Mesendoderm (in vitro differentiated cells): ENCODE data around the gene SMIM9.
"Not testable (repeated sequence)": the region's sequence is repeated elsewhere in the genome, so short reads cannot be mapped to it uniquely, and the experiment has no call there.

Experiments
- DNase-seq: peaks from one replicate; pipeline ENCODE4 v3.0.0; 2013
- H2AK5ac ChIP-seq: 2 replicates; pipeline ENCODE4 v1.6.1; 2013; ENCODE audit warnings: low read length, inconsistent platforms
- H2BK120ac ChIP-seq: 2 replicates; pipeline ENCODE4 v1.6.1; 2013; ENCODE audit warnings: low read depth, mild to moderate bottlenecking, low read length, moderate library complexity, mixed read lengths
- H2BK15ac ChIP-seq: replicated peaks from 2 replicates; pipeline ENCODE4 v1.6.1; 2013; ENCODE audit warnings: low read depth, mild to moderate bottlenecking, moderate library complexity
- H2BK5ac ChIP-seq: 2 replicates; pipeline ENCODE4 v1.6.1; 2013; ENCODE audit warnings: low read length, inconsistent platforms
- H3K18ac ChIP-seq: 2 replicates; pipeline ENCODE4 v1.6.1; 2013; ENCODE audit warnings: mild to moderate bottlenecking, low read length, mixed read lengths
- H3K23ac ChIP-seq: one replicate; pipeline ENCODE4 v1.6.1; 2013; ENCODE audit warnings: low read length
- H3K27ac ChIP-seq: 2 replicates; pipeline ENCODE4 v1.5.1; 2013; ENCODE audit warnings: low read depth, mild to moderate bottlenecking, inconsistent platforms, low read length, moderate library complexity
- H3K27me3 ChIP-seq: 2 replicates; pipeline ENCODE4 v1.6.1; 2013; ENCODE audit warnings: low read length, control low read depth, mild to moderate bottlenecking, inconsistent platforms; ENCODE audit not compliant: insufficient read depth, poor library complexity
- H3K36me3 ChIP-seq: 2 replicates; pipeline ENCODE4 v1.6.1; 2013; ENCODE audit warnings: low read length, inconsistent platforms; ENCODE audit not compliant: control insufficient read depth, insufficient read depth
- H3K4ac ChIP-seq: one replicate; pipeline ENCODE4 v1.6.1; 2013; ENCODE audit warnings: low read depth, mild to moderate bottlenecking, low read length, moderate library complexity
- H3K4me1 ChIP-seq: 2 replicates; pipeline ENCODE4 v1.6.1; 2013; ENCODE audit warnings: low read depth, low read length, inconsistent platforms; ENCODE audit not compliant: control insufficient read depth
- H3K4me2 ChIP-seq: 2 replicates; pipeline ENCODE4 v1.6.1; 2013; ENCODE audit warnings: low read length
- H3K4me3 ChIP-seq: 2 replicates; pipeline ENCODE4 v1.5.1; 2013; ENCODE audit warnings: mild to moderate bottlenecking, low read length
- H3K56ac ChIP-seq: one replicate; pipeline ENCODE4 v1.6.1; 2013; ENCODE audit warnings: low read length
- H3K79me1 ChIP-seq: 2 replicates; pipeline ENCODE4 v1.6.1; 2013; ENCODE audit warnings: low read length, inconsistent platforms
- H3K79me2 ChIP-seq: 2 replicates; pipeline ENCODE4 v1.6.1; 2013; ENCODE audit warnings: mild to moderate bottlenecking, low read length; ENCODE audit not compliant: control insufficient read depth, insufficient read depth
- H3K9ac ChIP-seq: 2 replicates; pipeline ENCODE4 v1.6.1; 2013; ENCODE audit warnings: low read length, inconsistent platforms
- H4K5ac ChIP-seq: one replicate; pipeline ENCODE4 v1.6.1; 2013; ENCODE audit warnings: low read length
- H4K8ac ChIP-seq: one replicate; pipeline ENCODE4 v1.6.1; 2013; ENCODE audit warnings: low read depth, mild to moderate bottlenecking, control low read depth, low read length, moderate library complexity
- WGBS: extraction: QIAGEN DNeasy Blood & Tissue Kit; methylation state at CpG from one replicate; pipeline ENCODE4 v1.1.7; 2013; ENCODE audit warnings: low lambda C conversion rate, missing lambda C conversion rate; ENCODE audit not compliant: insufficient coverage; ENCODE audit errors: extremely low coverage; 5-methylcytosine and 5-hydroxymethylcytosine counted together

Gene SMIM9

DNA sequence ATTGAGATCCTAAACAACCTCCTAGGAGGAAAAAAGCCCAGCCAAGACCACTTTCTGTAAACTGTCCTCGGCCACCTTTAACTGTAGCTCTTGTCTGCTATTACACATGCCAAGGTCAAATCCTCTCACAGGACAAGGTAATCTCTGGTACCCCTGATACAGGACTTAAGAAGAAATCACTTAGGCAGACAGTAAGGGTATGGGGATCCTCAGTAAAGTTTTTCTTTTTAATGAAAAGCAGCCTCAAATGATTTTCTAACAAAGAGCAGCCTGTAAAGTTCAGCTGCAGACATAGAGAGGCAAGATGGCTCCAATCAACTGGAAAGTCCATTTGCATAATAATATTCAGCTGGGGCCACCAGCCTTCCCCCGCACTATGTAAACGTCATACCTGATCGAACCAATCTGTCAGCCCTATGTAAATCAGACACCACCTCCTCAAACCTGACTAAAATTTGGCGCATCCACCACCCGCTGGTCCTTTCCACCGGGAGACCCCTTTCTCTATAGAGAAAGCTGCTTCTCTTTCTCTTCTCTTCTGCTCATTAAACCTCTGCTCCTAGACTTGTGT lies 14.6 kb downstream of the SMIM9 start:
- H3K4ac ChIP-seq = peak overlapping the region; percentile 55
- no peak overlapping the region for H4K8ac ChIP-seq
- H4K5ac ChIP-seq = no peak overlapping the region
- H3K4me3 ChIP-seq = no peak overlapping the region
- H2BK5ac ChIP-seq = no peak overlapping the region
- no peak overlapping the region for H3K56ac ChIP-seq
- H2BK15ac ChIP-seq = peak overlapping the region; percentile 6
- H3K9ac ChIP-seq = no peak overlapping the region
- H3K4me1 ChIP-seq = no peaks in the 10 kb centered on the region
- H2BK120ac ChIP-seq = no peak overlapping the region
- DNase-seq = no peak
- no peaks in the 10 kb centered on the region for H3K36me3 ChIP-seq
- no peak overlapping the region for H3K4me2 ChIP-seq
- no peak overlapping the region for H3K23ac ChIP-seq
- H2AK5ac ChIP-seq = no peak overlapping the region
- no peaks in the 10 kb centered on the region for H3K79me1 ChIP-seq
- H3K79me2 ChIP-seq = no peaks in the 10 kb centered on the region
- WGBS = no CpG with 5 or more reads among the region's 7 CpGs
- H3K18ac ChIP-seq = peak overlapping the region; percentile 51
- H3K27ac ChIP-seq = no peak overlapping the region
- no peaks in the 10 kb centered on the region for H3K27me3 ChIP-seq

DNA sequence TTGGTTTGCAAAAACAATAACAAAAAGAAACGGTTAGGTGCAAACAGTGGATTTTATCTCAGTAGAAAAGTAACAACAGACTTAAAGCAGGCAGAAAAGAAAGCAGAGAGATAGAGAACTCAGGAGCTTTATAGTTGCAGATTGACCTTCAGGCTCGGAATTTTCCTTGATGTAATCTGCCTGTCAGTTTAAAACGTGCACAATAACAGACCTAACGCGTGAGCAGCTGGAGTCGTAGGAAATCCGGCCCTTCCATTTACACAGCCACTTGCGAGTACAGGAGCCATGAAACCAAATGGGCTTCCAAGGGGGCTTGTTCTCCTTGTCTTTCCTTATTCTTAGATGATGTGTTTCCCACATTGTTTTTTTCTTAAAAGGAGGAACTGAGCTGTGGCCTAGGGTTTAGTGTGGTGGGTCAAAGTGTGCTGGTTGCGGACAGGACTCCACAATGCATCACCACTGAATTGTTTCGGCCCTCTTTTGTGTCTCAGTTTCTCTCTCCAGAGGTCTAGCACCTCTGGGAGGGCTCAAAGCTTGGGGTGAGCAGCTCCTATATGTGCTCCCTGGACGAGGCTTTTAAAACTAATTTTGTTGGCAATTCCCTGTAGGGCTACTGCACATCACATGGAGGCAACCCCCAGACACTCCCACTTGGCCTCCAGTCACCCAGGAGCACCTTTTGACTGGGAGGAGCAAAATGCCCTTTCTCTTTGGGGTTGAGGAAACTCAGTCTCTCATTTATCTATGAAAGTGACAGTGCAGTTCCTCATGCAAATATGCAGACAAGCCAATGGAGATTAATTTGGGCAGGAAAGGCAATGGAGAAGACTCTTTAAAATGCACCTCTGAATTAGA lies 15.3 kb downstream of the SMIM9 start:
- Histone ChIP-seq H3K4me2 (no peak overlapping the region), H4K8ac (no peak overlapping the region), H3K79me1 (no peaks in the 10 kb centered on the region), H3K36me3 (no peaks in the 10 kb centered on the region), H3K4ac (no peak overlapping the region), H2BK120ac (no peak overlapping the region), H3K18ac (no peak overlapping the region), H2AK5ac (no peak overlapping the region), H3K9ac (no peak overlapping the region), H3K27me3 (no peaks in the 10 kb centered on the region), H3K23ac (no peak overlapping the region), H3K79me2 (no peaks in the 10 kb centered on the region), H3K4me1 (no peaks in the 10 kb centered on the region), H3K56ac (no peak overlapping the region), H2BK5ac (no peak overlapping the region), H3K27ac (no peak overlapping the region), H2BK15ac (no peak overlapping the region), H3K4me3 (no peak overlapping the region), H4K5ac (no peak overlapping the region)
- WGBS = no CpG with 5 or more reads among the region's 11 CpGs
- no peak for DNase-seq

GRCh38 chrX:154817048-154817618 lies 17.3 kb downstream of the SMIM9 start:
- not testable (repeated sequence) for H2BK15ac ChIP-seq, H3K27me3 ChIP-seq, DNase-seq, H3K36me3 ChIP-seq, H3K79me2 ChIP-seq, H3K4me3 ChIP-seq, H4K5ac ChIP-seq, H3K79me1 ChIP-seq, H4K8ac ChIP-seq, H3K23ac ChIP-seq, H2BK120ac ChIP-seq, H3K9ac ChIP-seq, H3K4ac ChIP-seq, H3K56ac ChIP-seq, H3K4me2 ChIP-seq, H2BK5ac ChIP-seq, H3K18ac ChIP-seq, H2AK5ac ChIP-seq, H3K4me1 ChIP-seq, H3K27ac ChIP-seq
- no CpG with 5 or more reads among the region's 19 CpGs for WGBS

- not testable (repeated sequence) for DNase-seq, H2BK5ac ChIP-seq, H3K9ac ChIP-seq, H2BK120ac ChIP-seq, H3K36me3 ChIP-seq, H3K4me1 ChIP-seq, H3K18ac ChIP-seq, H2AK5ac ChIP-seq, H3K27me3 ChIP-seq, H3K4ac ChIP-seq, H2BK15ac ChIP-seq, H4K5ac ChIP-seq, H3K27ac ChIP-seq, H3K56ac ChIP-seq, H4K8ac ChIP-seq, H3K4me2 ChIP-seq, H3K23ac ChIP-seq, H3K79me2 ChIP-seq, H3K4me3 ChIP-seq, H3K79me1 ChIP-seq
- no CpG with 5 or more reads among the region's 4 CpGs for WGBS
Measured at GRCh38 chrX:154816326-154816898, 18.1 kb downstream of the SMIM9 start.

- Histone ChIP-seq H2BK15ac (no peak overlapping the region), H3K4me3 (no peak overlapping the region), H3K27me3 (no peaks in the 10 kb centered on the region), H3K4ac (no peak overlapping the region), H2BK120ac (no peak overlapping the region), H4K5ac (no peak overlapping the region), H3K79me1 (no peaks in the 10 kb centered on the region), H4K8ac (no peak overlapping the region), H2BK5ac (no peak overlapping the region), H3K79me2 (no peaks in the 10 kb centered on the region), H2AK5ac (no peak overlapping the region), H3K56ac (no peak overlapping the region), H3K18ac (no peak overlapping the region), H3K23ac (no peak overlapping the region), H3K4me1 (no peaks in the 10 kb centered on the region), H3K36me3 (no peaks in the 10 kb centered on the region), H3K27ac (no peak overlapping the region), H3K9ac (no peak overlapping the region), H3K4me2 (no peak overlapping the region)
- DNase-seq = no peak
- WGBS = no CpG with 5 or more reads among the region's 5 CpGs
Measured at GRCh38 chrX:154815274-154815818, 19.1 kb downstream of the SMIM9 start.
